GM12873 (cell line): Measurements from ENCODE around the gene PRKACA.

Experiments used
- TF ChIP-seq, protein P1 (sequence below): IDR thresholded peaks from 2 replicates; pipeline ENCODE4 v1.5.1; 2012; ENCODE audit warnings: low read depth, mild to moderate bottlenecking, moderate library complexity, low read length, control low read depth; ENCODE audit not compliant: insufficient read depth; ENCODE audit errors: missing control alignments

PRKACA gene

DNA sequence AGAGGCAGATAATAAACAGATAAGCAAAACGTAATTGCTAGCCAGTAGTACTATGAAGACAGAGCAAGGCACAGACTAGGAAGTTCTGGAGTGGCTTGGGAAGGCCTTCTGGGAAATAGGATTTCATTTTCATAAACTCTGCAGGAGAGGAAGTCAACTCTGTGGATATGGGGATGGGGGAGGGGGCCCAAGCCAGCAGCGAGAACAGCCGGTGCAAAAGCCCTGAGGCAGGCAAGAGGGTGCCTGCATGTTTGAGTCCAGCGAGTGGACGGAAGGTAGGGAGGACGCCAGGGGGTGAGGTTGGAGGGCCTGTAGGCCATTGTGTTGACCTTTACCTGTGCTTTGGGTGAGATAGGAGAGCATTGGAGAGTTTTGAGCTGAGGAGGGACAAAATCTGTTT is 27.8 kb upstream of the PRKACA start:
- TF ChIP-seq, protein P1, sequence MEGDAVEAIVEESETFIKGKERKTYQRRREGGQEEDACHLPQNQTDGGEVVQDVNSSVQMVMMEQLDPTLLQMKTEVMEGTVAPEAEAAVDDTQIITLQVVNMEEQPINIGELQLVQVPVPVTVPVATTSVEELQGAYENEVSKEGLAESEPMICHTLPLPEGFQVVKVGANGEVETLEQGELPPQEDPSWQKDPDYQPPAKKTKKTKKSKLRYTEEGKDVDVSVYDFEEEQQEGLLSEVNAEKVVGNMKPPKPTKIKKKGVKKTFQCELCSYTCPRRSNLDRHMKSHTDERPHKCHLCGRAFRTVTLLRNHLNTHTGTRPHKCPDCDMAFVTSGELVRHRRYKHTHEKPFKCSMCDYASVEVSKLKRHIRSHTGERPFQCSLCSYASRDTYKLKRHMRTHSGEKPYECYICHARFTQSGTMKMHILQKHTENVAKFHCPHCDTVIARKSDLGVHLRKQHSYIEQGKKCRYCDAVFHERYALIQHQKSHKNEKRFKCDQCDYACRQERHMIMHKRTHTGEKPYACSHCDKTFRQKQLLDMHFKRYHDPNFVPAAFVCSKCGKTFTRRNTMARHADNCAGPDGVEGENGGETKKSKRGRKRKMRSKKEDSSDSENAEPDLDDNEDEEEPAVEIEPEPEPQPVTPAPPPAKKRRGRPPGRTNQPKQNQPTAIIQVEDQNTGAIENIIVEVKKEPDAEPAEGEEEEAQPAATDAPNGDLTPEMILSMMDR, result no peak

DNA sequence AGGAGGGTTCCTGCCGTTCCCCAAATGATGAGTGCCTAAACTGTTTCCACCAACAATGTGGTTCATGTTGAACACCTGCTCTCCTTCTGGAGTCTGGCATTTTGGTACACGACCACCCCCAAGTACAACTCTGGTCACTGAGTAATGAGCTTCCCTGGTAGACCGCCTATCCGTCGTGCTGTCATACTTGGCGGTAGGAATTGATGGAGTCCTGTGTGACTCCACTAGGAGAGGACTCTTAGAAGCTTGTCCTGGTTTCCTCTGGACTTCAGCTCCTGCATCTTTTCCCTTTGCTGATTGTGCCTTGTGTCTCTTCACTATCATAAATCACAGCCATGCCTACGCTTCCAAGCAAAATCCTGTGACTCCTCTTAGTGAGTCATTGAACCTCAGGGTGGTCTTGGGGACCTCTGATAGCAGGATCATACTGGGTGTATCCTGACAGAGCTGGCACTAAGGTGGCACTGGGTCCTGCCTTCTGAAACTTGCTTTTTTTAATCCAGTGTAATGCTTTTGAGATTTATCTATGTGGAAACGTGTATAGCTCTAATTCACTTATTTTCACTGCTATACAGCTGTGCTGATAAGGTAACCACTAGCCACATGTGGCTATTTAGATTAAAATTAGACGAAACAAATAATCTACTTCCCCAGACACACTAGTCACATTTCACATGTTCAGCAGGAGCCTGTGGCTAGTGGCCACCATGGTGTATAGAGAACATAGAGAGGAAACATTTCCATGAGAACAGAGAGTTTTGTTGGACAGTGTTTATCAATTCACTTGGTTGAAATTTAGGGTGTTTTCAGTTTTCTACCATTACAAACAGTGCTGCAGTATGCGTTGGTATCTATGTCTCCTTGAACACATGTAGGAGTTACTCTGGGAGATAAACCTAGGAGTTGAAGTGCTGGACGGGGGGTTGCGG is 25.0 kb upstream of the PRKACA start:
- TF ChIP-seq, protein P1, result no peak

DNA sequence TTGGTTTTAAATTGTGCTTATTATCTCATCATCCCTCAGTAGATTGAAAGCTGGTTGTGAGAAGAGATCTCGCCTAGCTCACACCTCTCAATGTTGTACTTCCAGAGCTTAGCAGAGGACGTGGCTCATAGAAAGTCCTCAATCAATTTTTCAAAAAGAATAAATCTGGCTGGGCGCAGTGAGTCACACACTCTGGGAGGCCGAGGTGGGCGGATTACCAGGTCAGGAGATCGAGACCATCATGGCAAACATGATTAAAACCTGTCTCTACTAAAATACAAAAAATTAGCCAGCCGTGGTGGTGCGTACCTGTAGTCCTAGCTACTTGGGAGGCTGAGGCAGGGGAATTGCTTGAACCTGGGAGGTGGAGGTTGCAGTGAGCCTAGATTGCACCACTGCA is 23.5 kb upstream of the PRKACA start:
- TF ChIP-seq, protein P1, result no peak

DNA sequence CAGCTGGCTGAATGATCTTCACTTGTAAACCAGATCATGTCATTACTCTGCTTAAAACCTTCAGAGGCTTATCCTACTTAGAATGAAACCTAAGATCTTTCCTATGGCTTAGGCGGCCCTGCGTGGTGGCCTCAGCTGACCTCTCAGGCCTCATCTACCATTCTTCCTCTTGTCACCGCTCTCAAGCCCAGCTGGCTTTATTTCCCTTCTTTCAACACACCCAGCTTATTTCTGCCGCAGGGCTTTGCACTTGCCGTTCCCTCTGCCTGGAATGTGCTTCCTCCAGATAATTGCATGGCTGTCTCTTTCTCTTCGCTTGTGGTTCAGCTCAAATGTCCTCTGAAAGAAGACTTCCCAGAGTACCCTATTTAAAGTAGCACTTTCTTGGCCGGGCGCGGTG is 22.4 kb upstream of the PRKACA start:
- TF ChIP-seq, protein P1, result no peak

DNA sequence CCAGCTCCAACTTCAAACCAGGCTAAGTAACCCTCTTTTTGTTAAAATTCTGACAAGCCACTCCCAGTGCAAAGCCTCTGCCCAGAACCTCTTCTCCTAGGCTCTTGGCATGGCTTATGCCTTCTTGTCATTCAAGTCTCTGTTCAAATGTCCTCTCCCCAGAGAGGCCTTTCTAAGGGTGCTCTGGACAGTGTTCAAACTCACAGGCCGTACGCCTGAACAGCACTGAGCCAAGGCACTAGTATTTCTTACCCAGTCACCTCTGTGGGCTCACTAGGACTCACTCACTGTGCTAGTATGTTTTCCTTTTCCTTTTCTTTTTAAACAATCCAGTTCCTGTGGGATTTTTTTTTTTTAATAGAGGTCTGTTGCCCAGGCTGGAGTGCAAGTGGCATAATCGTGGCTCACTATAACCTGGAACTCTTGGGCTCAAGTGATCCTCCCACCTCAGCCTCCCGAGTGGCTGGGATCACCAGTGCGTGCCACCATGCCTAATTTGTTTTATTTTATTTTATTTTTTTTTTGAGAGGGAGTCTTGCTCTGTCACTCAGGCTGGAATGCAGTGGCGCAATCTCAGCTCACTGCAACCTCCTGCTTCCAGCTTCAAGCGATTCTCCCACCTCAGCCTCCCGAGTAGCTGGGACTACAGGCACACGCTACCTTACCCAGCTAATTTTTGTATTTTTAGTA is 21.2 kb upstream of the PRKACA start:
- TF ChIP-seq, protein P1, result no peak

DNA sequence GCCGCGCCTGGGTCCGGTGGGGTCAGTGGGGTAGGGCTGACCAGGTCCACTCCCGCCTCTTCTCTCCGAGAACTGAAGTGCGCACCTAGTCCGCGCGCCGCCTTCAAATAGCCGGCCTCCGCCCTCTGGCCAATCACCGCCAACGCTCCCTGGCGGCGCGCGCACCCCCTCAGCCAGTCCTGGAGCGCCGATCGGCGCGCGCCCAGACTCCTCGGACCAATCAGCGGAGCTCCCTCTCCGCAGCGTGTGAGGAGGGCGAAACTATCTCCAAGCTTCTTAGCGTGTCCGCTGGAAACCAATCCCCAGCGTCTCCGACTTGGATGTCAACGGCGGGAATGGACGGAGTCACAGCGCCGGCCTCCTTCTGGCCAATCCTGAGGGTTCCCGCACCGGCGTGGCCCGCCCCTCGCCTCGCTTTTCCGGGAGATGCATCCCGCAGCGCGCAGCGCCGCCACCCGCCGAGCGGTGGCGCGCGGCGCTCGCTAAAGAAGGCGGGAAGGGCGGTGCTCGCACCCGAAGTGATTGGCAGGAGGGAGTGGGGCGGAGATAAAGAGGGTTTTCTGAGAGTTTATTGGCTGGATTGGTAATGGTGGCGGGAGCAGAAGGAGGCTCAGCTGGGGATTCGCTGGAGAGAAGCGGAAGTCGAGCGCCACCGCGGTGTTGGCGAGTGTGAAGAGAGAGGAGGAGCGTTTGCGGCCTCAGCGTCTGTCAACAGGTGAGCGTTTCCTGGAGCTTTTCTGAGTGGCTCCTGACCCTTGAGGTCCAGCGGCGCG is 19.1 kb upstream of the PRKACA start, which contains the start of gene ASF1B:
Gene ASF1B (minus strand): TSS at position 81 of the 773 bp plus-strand sequence. CDS start 133 bp downstream, outside the sequence.
- TF ChIP-seq, protein P1, result peak; percentile 80

DNA sequence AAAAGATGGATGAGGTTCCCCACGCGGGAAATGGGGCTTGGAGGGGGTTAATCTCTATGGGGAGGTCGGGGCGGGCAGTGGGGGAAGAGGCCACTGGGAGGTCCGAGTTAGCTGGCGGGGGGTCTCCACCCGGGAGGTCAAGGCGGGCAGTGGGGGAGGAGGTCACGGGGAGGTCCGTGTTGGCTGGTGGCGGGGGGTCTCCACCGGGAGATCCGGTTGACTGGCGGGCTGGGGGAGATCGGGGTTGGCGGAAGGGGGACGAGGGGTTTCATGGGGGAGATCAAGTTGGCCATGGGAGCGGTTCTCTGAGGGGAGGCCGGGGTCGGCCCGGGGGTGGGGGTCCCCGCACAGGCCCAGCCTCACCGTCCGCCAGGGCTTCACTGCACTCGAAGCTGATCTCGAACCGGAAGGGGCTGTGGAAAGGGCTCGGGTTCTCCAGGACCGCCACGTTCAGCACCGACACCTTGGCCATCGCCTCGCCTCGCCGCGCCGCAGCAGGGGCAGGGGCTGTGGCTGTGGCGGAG is 18.5 kb upstream of the PRKACA start:
- TF ChIP-seq, protein P1, result no peak
